ENCODE data around the gene MAPK8IP3. TPM values are rescaled to one million over a fixed set of nuclear protein-coding genes. Genes with fewer than 3 reads are reported as not detected.

Gene MAPK8IP3
- total RNA-seq, 2 donors from 2014 or later: 109 to 111 TPM

DNA sequence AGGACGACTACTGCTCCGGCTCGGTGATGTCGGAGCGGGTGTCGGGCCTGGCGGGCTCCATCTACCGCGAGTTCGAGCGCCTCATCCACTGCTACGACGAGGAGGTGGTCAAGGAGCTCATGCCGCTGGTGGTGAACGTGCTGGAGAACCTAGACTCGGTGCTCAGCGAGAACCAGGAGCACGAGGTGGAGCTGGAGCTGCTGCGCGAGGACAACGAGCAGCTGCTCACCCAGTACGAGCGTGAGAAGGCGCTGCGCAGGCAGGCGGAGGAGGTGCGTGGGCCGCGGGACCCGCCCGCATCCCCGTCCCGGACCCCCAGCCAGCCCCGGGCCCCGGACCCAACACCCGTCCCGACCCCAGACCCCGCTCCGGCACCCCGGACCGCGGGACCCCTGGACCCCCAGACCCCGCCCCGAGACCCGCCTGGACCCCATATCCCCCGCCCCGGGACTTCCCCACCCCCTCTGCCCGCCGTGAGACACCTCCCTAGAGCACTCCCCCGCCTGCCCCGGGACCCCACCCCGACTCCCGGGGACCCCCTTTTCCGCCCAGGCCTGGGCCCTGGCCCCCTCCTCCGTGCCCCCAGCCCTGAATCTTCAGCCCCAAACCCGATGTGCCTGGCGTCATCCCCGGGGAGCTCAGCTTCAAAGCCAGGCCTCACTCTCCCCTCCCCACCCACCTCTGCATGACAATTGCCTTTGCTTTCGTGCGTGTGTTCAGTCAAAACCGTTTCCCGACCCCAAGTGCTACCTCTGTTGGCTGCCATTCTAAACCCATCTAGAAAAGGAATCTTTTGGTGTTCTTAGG lies 594 bp downstream of the MAPK8IP3 start:
- peak overlapping the region; percentile 95 to 96 for H3K27ac ChIP-seq
- DNase-seq (ENCODE audit: low spot score) (no peak), ATAC-seq (ENCODE audit: insufficient number of reproducible peaks, low FRiP score, low read depth) (peak; percentile 18)
- H3K9me3 ChIP-seq: no peaks in the 10 kb centered on the region
- peak overlapping the region; percentile 81 for H3K4me3 ChIP-seq
- no peaks in the 10 kb centered on the region for H3K27me3 ChIP-seq (replicated peaks; ENCODE audit: insufficient read depth)
- no peaks in the 10 kb centered on the region for H3K36me3 ChIP-seq
- H3K4me1 ChIP-seq (ENCODE audit: control insufficient read depth in 1 of 2, low read depth in 2 of 2): peaks cover 10 to 31% of the 10 kb centered on the region in 2 donors
- TF ChIP-seq, protein P1, sequence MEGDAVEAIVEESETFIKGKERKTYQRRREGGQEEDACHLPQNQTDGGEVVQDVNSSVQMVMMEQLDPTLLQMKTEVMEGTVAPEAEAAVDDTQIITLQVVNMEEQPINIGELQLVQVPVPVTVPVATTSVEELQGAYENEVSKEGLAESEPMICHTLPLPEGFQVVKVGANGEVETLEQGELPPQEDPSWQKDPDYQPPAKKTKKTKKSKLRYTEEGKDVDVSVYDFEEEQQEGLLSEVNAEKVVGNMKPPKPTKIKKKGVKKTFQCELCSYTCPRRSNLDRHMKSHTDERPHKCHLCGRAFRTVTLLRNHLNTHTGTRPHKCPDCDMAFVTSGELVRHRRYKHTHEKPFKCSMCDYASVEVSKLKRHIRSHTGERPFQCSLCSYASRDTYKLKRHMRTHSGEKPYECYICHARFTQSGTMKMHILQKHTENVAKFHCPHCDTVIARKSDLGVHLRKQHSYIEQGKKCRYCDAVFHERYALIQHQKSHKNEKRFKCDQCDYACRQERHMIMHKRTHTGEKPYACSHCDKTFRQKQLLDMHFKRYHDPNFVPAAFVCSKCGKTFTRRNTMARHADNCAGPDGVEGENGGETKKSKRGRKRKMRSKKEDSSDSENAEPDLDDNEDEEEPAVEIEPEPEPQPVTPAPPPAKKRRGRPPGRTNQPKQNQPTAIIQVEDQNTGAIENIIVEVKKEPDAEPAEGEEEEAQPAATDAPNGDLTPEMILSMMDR (IDR thresholded peaks at IDR 0.05): no peak

DNA sequence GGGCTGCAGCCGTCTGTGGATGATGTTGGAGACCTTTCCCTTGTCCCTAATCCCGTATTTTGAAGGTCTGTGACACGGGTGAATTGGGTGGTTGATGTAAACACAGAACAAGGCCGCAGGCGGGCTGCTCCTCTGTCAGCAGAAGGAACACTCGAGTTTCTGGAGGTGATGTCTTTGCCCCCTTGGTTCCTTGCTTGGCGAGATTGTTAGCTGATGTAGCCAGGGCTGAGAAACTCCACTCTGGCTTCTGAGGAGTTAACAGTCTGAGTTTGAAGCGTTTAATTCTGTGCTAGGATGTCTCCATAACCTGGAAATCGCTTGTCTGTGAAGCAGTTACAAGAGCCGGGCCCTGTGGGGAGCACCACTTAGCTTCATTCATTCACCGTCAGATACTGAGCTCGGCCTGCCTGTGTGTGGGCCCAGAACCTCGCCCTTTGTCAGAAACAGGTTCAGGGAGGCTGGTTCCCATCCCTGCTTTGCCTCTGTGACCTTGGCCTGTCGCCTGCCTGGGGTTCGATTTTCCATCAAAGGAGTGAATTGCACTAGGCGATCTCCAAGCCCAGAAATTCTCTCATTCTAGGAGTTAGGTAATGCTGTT lies 1.3 kb downstream of the MAPK8IP3 start:
- H3K27me3 ChIP-seq (replicated peaks; ENCODE audit: insufficient read depth): no peaks in the 10 kb centered on the region
- no peaks in the 10 kb centered on the region for H3K36me3 ChIP-seq
- TF ChIP-seq, protein P1 (IDR thresholded peaks at IDR 0.05): no peak
- H3K27ac ChIP-seq: peak overlapping the region; percentile 55 to 96
- DNase-seq (ENCODE audit: low spot score): no peak
- peak overlapping the region; percentile 81 for H3K4me3 ChIP-seq
- H3K4me1 ChIP-seq (ENCODE audit: control insufficient read depth in 1 of 2, low read depth in 2 of 2): peaks cover 10 to 30% of the 10 kb centered on the region in 2 donors
- no peaks in the 10 kb centered on the region for H3K9me3 ChIP-seq
- ATAC-seq (ENCODE audit: insufficient number of reproducible peaks, low FRiP score, low read depth): no peak

DNA sequence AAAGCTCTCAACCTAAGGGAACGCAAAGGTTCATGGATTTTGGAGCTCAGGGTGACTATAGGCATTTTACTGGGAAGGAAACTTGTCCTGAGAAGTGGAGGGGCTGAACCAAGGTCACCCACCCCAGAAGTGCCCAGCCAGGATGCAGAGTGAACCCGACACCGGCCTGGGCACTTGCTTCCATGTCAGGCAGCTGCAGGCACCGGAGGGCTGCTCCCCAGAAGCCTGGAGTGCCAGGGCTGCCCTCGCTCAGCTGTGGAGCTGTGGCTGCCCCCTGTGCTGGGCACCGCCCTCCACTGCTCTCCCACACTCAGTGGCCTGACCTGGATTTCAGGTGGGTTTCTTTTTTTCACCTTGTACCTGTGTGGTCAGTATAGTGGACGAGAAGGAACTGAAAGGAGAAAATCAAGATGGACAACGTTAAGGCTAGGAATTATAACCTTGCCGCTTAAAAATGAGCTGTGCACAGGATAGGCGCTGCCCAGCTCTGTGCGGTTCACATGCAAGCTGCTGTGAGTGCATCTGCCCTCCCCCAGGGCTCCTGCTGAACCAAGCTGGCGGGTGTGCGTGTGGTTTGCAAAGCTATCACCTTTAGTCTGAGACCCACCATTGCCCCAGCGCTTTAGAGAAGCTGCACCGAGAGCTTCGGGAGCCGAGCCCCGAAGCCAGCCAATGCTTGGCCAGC lies 2.2 kb downstream of the MAPK8IP3 start:
- Histone ChIP-seq H3K4me1 (ENCODE audit: control insufficient read depth in 1 of 2, low read depth in 2 of 2) (peaks cover 16 to 39% of the 10 kb centered on the region in 2 donors), H3K27ac (no peak overlapping the region), H3K36me3 (no peaks in the 10 kb centered on the region), H3K4me3 (peak overlapping the region; percentile 81), H3K27me3 (replicated peaks; ENCODE audit: insufficient read depth) (no peaks in the 10 kb centered on the region), H3K9me3 (no peaks in the 10 kb centered on the region)
- DNase-seq (ENCODE audit: low spot score) (no peak), ATAC-seq (ENCODE audit: insufficient number of reproducible peaks, low FRiP score, low read depth) (no peak)
- TF ChIP-seq, protein P1 (IDR thresholded peaks at IDR 0.05): no peak

DNA sequence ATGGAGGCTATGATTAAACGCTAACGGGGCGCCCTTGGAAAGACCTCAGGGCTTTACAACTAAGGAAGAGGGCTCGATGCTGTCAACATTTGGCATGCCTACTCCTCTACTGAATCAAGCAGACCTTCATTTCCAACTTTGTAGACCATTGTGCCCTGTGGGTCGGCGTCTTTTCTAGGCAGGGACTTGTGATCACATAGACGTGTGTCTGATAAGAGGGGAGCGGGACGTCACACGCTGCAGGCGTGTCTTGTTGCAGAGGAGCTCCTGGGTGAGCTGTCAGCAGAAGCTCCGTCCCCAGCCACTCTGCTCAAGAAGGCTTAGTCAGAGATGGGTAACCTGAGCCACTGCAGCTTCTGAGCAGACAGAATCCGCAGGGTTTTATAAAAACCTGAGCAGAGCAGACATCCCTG lies 2.8 kb downstream of the MAPK8IP3 start:
- H3K4me1 ChIP-seq (ENCODE audit: control insufficient read depth in 1 of 2, low read depth in 2 of 2): peaks cover 16 to 42% of the 10 kb centered on the region in 2 donors
- no peaks in the 10 kb centered on the region for H3K36me3 ChIP-seq
- no peak overlapping the region for H3K4me3 ChIP-seq
- ATAC-seq (ENCODE audit: insufficient number of reproducible peaks, low FRiP score, low read depth): no peak
- no peaks in the 10 kb centered on the region for H3K9me3 ChIP-seq
- no peak overlapping the region for H3K27ac ChIP-seq
- DNase-seq (ENCODE audit: low spot score): no peak
- TF ChIP-seq, protein P1 (IDR thresholded peaks at IDR 0.05): no peak
- H3K27me3 ChIP-seq (replicated peaks; ENCODE audit: insufficient read depth): no peaks in the 10 kb centered on the region

DNA sequence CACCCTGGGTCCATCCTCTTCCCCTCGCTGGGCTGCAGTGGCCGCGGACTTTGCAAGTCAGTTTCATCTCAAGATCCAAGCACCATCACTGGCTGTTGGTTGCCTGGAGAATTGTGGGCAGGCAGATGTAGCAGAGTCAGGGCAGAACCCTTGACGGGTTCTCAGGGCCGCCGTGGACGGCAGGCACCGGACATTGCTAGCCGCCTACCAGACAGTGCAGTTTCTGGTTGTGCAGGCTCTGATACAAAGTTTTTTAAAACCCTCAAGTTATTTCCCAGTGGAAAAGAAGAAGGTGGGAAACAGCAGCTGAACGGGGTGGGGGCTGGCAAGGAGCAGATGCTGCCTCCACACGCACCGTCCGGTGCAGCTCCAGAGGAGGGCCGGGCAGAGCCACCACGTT lies 3.4 kb downstream of the MAPK8IP3 start:
- DNase-seq (ENCODE audit: low spot score) (no peak), ATAC-seq (ENCODE audit: insufficient number of reproducible peaks, low FRiP score, low read depth) (no peak)
- H3K4me1 ChIP-seq (ENCODE audit: control insufficient read depth in 1 of 2, low read depth in 2 of 2): peaks cover 16 to 42% of the 10 kb centered on the region in 2 donors
- no peaks in the 10 kb centered on the region for H3K36me3 ChIP-seq
- no peak overlapping the region for H3K4me3 ChIP-seq
- H3K27ac ChIP-seq: no peak overlapping the region
- no peaks in the 10 kb centered on the region for H3K9me3 ChIP-seq
- TF ChIP-seq, protein P1 (IDR thresholded peaks at IDR 0.05): no peak
- no peaks in the 10 kb centered on the region for H3K27me3 ChIP-seq (replicated peaks; ENCODE audit: insufficient read depth)
